Uterus (tissue), 4 donors: ENCODE data around the gene UMPS. TPM values are rescaled to one million over a fixed set of nuclear protein-coding genes. Genes with fewer than 3 reads are reported as not detected.
A peak's percentile ranks its signal among the peaks of the same experiment; 100 is the strongest.

Experiments used
- DNase-seq, 2 donors: peaks; one replicate each; pipeline ENCODE4 v3.0.0-alpha.2; 2019 to 2020
- H3K27ac ChIP-seq, 2 donors: fragments of 200-600 bp; sonication (generic); 1 replicate in 1 of 2; 2 replicates in 1 of 2; pipeline ENCODE4 v1.5.1; 2016 to 2018
- H3K27me3 ChIP-seq, 2 donors: fragments of 200-600 bp; sonication (generic); one replicate each; pipeline ENCODE4 v1.5.1; 2018 to 2019; ENCODE audit warnings: control low read depth in 1 of 2
- H3K36me3 ChIP-seq, 2 donors: fragments of 200-600 bp; sonication (generic); one replicate each; pipeline ENCODE4 v1.5.1; 2019; ENCODE audit warnings: control low read depth in 1 of 2
- H3K4me1 ChIP-seq, 2 donors: fragments of 200-600 bp; sonication (generic); one replicate each; pipeline ENCODE4 v1.5.1; 2018 to 2019; ENCODE audit warnings: control low read depth in 1 of 2
- H3K4me3 ChIP-seq, 2 donors: fragments of 200-600 bp; sonication (generic); 1 replicate in 1 of 2; 2 replicates in 1 of 2; pipeline ENCODE4 v1.5.1; 2018 to 2019; ENCODE audit warnings: mild to moderate bottlenecking in 1 of 2
- H3K9me3 ChIP-seq, 2 donors: fragments of 200-600 bp; sonication (generic); one replicate each; pipeline ENCODE4 v1.5.1; 2019; ENCODE audit warnings: control low read depth in 1 of 2
- CTCF ChIP-seq, 4 experiments: fragments of 200-600 bp in 2 of 4; fragments of 450-650 bp in 2 of 4; sonication (generic) in 2 of 4; IDR thresholded peaks; one replicate each; pipeline ENCODE4 v1.5.1; 2016 to 2019; ENCODE audit warnings: antibody characterized with exemption in 4 of 4, mild to moderate bottlenecking in 2 of 4, moderate library complexity in 1 of 4
- POLR2A ChIP-seq, 2 donors: fragments of 450-650 bp; IDR thresholded peaks; one replicate each; pipeline ENCODE4 v1.6.1; 2016; ENCODE audit warnings: antibody characterized with exemption in 2 of 2, mild to moderate bottlenecking in 1 of 2, moderate library complexity in 1 of 2
- intact Hi-C: fragments of 100-400 bp; cut with DNase I; formaldehyde crosslinking; loops from one replicate; pipeline ENCODE4 v1.15.1; 2023; ENCODE audit warnings: low total_unique reads
- total RNA-seq, 4 donors: library from RNA; depleted of rRNA in 3 of 4; stranded (reverse); fragments of >200 nt in 3 of 4; gene quantifications; one replicate each; pipeline versions ENCODE4 v1.1.0 to v1.2.4, GENCODE V29; 2014 to 2023
- donor health status: DM: yes; HTN: yes; CAD: no.

The UMPS gene
- total RNA-seq, 4 donors from 2014 or later = 5.4 to 54.8 (median 19.9) TPM

- H3K27me3 ChIP-seq = no peaks in the 10 kb centered on the region
- TF ChIP-seq CTCF (IDR thresholded peaks at IDR 0.05) (no peak), POLR2A (IDR thresholded peaks at IDR 0.05) (no peak)
- no peaks in the 10 kb centered on the region for H3K9me3 ChIP-seq
- H3K4me3 ChIP-seq = no peak overlapping the region
- no peak for DNase-seq
- peaks cover 7 to 49% of the 10 kb centered on the region in 2 donors for H3K4me1 ChIP-seq
- peak overlapping the region; percentile 1 to 5 for H3K27ac ChIP-seq
- no peaks in the 10 kb centered on the region for H3K36me3 ChIP-seq
- intact Hi-C loops = no loop called here
Measured at GRCh38 chr3:124775877-124776276, 45.6 kb downstream of the UMPS start.

- intact Hi-C loops = no loop called here
- H3K4me1 ChIP-seq = peaks cover 10 to 40% of the 10 kb centered on the region in 2 donors
Measured at GRCh38 chr3:124776856-124777255, 46.6 kb downstream of the UMPS start.

GRCh38 chr3:124777762-124778470 lies 47.7 kb downstream of the UMPS start:
- Histone ChIP-seq H3K27me3 (no peaks in the 10 kb centered on the region), H3K4me1 (peaks cover 7 to 40% of the 10 kb centered on the region in 2 donors), H3K27ac (peak overlapping the region; percentile 87 to 93), H3K36me3 (no peaks in the 10 kb centered on the region), H3K4me3 (no peak overlapping the region), H3K9me3 (no peaks in the 10 kb centered on the region)
- no peak for DNase-seq
- intact Hi-C loops = no loop called here
- no peak for TF ChIP-seq POLR2A (IDR thresholded peaks at IDR 0.05)
- TF ChIP-seq CTCF (IDR thresholded peaks at IDR 0.05) = no peak

More at GRCh38 chr3:124776856-124777255, 46.6 kb downstream of the UMPS start:
- no peak for DNase-seq
- H3K4me3 ChIP-seq = no peak overlapping the region
- peak overlapping the region in 1 of 2 donors; percentile 93 for H3K27ac ChIP-seq
- no peaks in the 10 kb centered on the region for H3K27me3 ChIP-seq
- H3K9me3 ChIP-seq = no peaks in the 10 kb centered on the region
- no peaks in the 10 kb centered on the region for H3K36me3 ChIP-seq
- TF ChIP-seq POLR2A (IDR thresholded peaks at IDR 0.05) (no peak), CTCF (IDR thresholded peaks at IDR 0.05) (no peak)

GRCh38 chr3:124779116-124779515 lies 48.9 kb downstream of the UMPS start:
- TF ChIP-seq POLR2A (IDR thresholded peaks at IDR 0.05) (no peak), CTCF (IDR thresholded peaks at IDR 0.05) (no peak)
- no peaks in the 10 kb centered on the region for H3K9me3 ChIP-seq
- no peak overlapping the region for H3K4me3 ChIP-seq
- DNase-seq = no peak
- no peaks in the 10 kb centered on the region for H3K36me3 ChIP-seq
- H3K4me1 ChIP-seq = peaks cover 7 to 30% of the 10 kb centered on the region in 2 donors
- no peaks in the 10 kb centered on the region for H3K27me3 ChIP-seq
- peak overlapping the region; percentile 87 to 93 for H3K27ac ChIP-seq
- intact Hi-C loops = no loop called here

GRCh38 chr3:124779751-124780191 lies 49.5 kb downstream of the UMPS start:
- Histone ChIP-seq H3K9me3 (no peaks in the 10 kb centered on the region), H3K4me1 (peaks cover 7 to 23% of the 10 kb centered on the region in 2 donors), H3K4me3 (no peak overlapping the region), H3K27ac (peak overlapping the region; percentile 87 to 93), H3K27me3 (no peaks in the 10 kb centered on the region), H3K36me3 (no peaks in the 10 kb centered on the region)
- intact Hi-C loops = no loop called here
- no peak for TF ChIP-seq POLR2A (IDR thresholded peaks at IDR 0.05)
- no peak for TF ChIP-seq CTCF (IDR thresholded peaks at IDR 0.05)
- no peak for DNase-seq
